Endothelial cell of umbilical vein (primary cell): ENCODE measurements around the gene ITSN1.

Experiments
- CTCF ChIP-seq, 2 donors: IDR thresholded peaks; 1 replicate in 1 of 2; 2 replicates in 1 of 2; pipeline ENCODE4 v1.5.1; 2011; ENCODE audit warnings: low read length in 2 of 2, mild to moderate bottlenecking in 2 of 2, moderate library complexity in 2 of 2, control low read depth in 1 of 2, inconsistent platforms in 1 of 2, low read depth in 1 of 2; ENCODE audit not compliant: insufficient read depth in 1 of 2; ENCODE audit errors: extremely low read depth in 1 of 2
- EZH2 ChIP-seq: IDR thresholded peaks from 2 replicates; pipeline ENCODE4 v1.6.1; 2012; ENCODE audit warnings: borderline replicate concordance, low read depth, mild to moderate bottlenecking, moderate library complexity, low read length, inconsistent platforms; ENCODE audit not compliant: severe bottlenecking
- MYC ChIP-seq: IDR thresholded peaks from one replicate; pipeline ENCODE4 v1.6.1; 2011; ENCODE audit warnings: mild to moderate bottlenecking, low read depth, low read length
- POLR2A ChIP-seq: IDR thresholded peaks from 2 replicates; pipeline ENCODE4 v1.6.1; 2012; ENCODE audit warnings: low read depth, mild to moderate bottlenecking, control low read depth, low read length
- POLR2AphosphoS5 ChIP-seq: IDR thresholded peaks from 2 replicates; pipeline ENCODE4 v1.6.1; 2012; ENCODE audit warnings: low read depth, mild to moderate bottlenecking, control low read depth, low read length, moderate library complexity; ENCODE audit not compliant: insufficient read depth

- TF ChIP-seq CTCF (IDR thresholded peaks at IDR 0.05; ENCODE audit: extremely low read depth in 1 of 2, insufficient read depth in 1 of 2, low read depth in 1 of 2, low read length in 2 of 2) (no peak), MYC (no peak), POLR2A (no peak), POLR2AphosphoS5 (no peak), EZH2 (no peak)
Observed at GRCh38 chr21:33813832-33814365, 171.6 kb downstream of the ITSN1 start.
